Stimulated activated naive CD4-positive, alpha-beta T cell treated with Interleukin-2 at 50 U/mL for 16 hours (primary cell): Measurements from ENCODE around the gene MKLN1.

Experiments
- DNase-seq: peaks from one replicate; lab custom pipeline; 2025; lab: John Stamatoyannopoulos, UW

The MKLN1 gene

GRCh38 chr7:131466735-131467365 lies 139.2 kb downstream of the MKLN1 start:
- DNase-seq = no peak

GRCh38 chr7:131467788-131468187 lies 140.1 kb downstream of the MKLN1 start:
- no peak for DNase-seq

GRCh38 chr7:131471250-131472004 lies 143.8 kb downstream of the MKLN1 start:
- no peak for DNase-seq

DNA sequence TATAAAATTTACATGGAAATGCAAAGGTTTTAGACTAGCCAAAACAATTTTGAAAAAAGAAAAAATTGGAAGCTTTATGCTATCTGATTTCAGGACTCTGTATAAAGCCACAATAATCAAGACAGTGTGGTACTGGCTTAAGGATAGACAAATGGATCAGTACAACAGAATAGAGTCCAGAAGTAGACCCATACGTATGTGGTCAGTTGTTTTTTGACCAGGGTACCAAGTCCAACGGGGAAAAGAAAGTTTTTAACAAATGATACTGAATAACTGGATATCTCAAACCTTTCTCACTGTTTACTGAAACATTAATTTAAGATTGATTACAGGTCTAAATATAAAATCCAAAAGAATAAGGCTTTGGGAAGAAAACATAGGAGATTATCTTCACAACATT lies 149.1 kb downstream of the MKLN1 start:
- no peak for DNase-seq

GRCh38 chr7:131480384-131481315 lies 153.0 kb downstream of the MKLN1 start:
- no peak for DNase-seq

GRCh38 chr7:131482800-131483199 lies 155.1 kb downstream of the MKLN1 start:
- no peak for DNase-seq

DNA sequence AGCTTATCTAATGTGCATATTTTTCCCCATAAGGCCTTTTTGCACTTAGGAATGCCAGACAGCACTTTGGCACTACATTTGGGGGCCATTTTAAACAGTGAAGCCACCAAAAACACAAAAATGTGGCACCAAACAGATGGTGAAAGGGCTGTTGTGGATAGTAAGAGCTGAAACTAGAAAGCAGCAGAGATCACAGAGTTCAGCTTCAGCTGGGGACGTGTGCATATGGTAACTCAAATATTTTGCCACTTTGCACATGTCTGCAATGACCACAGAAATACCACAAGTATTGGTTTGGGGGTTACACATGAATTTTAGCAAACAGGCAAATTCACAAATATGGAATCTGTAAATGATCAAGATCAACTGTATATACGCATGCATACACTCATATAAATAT lies 155.9 kb downstream of the MKLN1 start:
- DNase-seq = no peak

DNA sequence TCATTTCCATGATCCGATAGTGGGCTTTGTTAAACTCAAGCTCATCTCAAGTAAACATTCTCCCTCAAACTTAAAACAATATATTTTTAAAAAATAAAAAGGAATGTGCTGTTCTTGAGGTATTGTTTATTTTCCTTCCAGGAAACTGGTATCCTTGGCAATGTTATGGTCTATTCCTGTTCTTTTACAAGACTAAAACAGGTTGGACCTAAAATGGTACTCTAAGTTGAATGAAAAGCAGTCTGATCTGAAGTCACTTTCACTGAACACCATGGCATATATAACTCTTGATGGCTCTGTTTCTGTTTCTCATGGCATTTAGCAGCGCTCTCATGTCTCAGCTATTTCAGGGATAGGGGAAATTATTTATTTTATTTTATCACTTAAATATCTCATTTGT lies 158.7 kb downstream of the MKLN1 start:
- DNase-seq = no peak

DNA sequence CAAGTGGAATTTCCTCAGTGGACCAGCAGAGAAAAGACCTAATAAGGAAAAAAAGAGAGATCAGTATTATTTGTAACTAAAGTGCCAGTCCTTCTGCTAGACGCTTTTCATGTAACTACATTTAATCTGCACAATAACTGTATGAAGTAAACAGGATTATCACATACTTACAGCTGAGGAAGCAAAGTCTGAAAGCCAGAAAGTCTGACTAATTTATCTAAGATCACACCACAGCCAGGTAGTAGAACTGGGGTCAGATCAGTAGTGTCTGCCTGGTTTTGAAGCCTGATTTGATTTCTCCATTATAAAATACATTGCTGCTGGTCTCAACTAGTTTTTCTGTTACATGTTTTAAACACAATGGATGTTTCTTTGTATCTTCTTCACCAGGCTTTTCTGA lies 159.5 kb downstream of the MKLN1 start:
- DNase-seq = no peak

DNA sequence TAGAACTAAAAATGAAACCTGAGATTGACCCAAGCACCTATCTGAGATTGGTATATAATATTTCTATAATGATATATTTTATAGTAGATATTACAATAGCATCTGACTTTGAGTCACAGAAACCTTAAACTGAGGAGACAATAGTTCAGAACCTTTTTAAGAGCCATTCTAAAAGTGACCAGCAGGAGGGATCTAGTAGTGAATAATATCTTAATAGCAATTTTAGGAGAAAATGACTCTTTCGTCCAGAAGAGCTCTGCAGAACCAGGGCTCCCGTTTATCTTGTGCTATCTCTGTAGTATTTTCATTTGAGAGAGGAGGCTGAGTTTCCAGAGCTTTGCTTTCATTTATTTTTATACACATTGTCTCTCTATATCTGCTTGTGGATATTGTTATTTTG lies 160.7 kb downstream of the MKLN1 start:
- DNase-seq = no peak

DNA sequence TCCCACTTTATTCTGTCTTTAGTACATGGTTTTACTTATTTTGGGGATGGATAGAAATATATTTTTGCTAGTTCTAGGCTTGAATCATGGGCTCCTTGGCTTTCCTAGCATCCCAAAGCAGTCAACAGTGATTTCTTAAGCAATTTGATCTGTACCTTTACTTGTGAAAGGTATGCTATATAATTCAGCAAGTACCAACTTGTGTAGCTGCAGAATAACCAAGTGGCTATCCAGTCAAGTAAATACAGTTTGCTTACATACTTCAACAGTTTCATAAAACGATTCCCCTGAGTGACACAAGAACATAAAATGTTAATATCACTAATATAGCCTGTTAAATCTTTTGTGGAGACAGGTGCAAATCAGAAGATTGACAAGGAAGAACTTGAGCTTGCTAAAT lies 161.5 kb downstream of the MKLN1 start:
- DNase-seq = no peak

- DNase-seq = no peak
Observed at GRCh38 chr7:131489881-131490280, 162.2 kb downstream of the MKLN1 start.

- DNase-seq = no peak
Observed at GRCh38 chr7:131493081-131493480, 165.4 kb downstream of the MKLN1 start.

- no peak for DNase-seq
Observed at GRCh38 chr7:131493581-131493980, 165.9 kb downstream of the MKLN1 start.

- no peak for DNase-seq
Observed at GRCh38 chr7:131494182-131494581, 166.5 kb downstream of the MKLN1 start.

GRCh38 chr7:131495669-131496498 lies 168.2 kb downstream of the MKLN1 start:
- no peak for DNase-seq

- DNase-seq = no peak
Observed at GRCh38 chr7:131497454-131497853, 169.8 kb downstream of the MKLN1 start.

GRCh38 chr7:131498237-131498885 lies 170.7 kb downstream of the MKLN1 start:
- no peak for DNase-seq

GRCh38 chr7:131499801-131500200 lies 172.1 kb downstream of the MKLN1 start:
- DNase-seq = no peak

- DNase-seq = no peak
Observed at GRCh38 chr7:131500357-131500756, 172.7 kb downstream of the MKLN1 start.

GRCh38 chr7:131501422-131501821 lies 173.7 kb downstream of the MKLN1 start:
- DNase-seq = peak; percentile 10
